ENCODE measurements around the gene SCG3. TPM values are rescaled to one million over a fixed set of nuclear protein-coding genes. Genes with fewer than 3 reads are reported as not detected.
A peak's percentile ranks its signal among the peaks of the same experiment; 100 is the strongest.

SCG3 gene
- polyA plus RNA-seq (2011; rRNA removed), result 0.03 TPM in 1 of 2 replicates, not detected in the other
- polyA plus RNA-seq (2012; cell fraction: cytosol; rRNA removed), result 0.01 TPM in 1 of 2 replicates, not detected in the other
- polyA plus RNA-seq (2012; cell fraction: nucleus; rRNA removed), result not detected in 2 replicates
- polyA plus RNA-seq (2017; fragmentation: RNase III; extraction: RNeasy Plus Mini Kit Qiagen cat#74134 plus additional on column Dnase treatment), result 0.03 TPM in 1 of 3 replicates, not detected in the others
- polyA minus RNA-seq (2011; rRNA and poly(A)+ RNA removed), result not detected in 2 replicates

GRCh38 chr15:51681303-51681963 lies at the start of gene SCG3:
Gene SCG3 (plus strand): TSS chr15:51681503. CDS start chr15:51681756, 253 bp downstream.
- Histone ChIP-seq H3K4me2 (peak within 1 kb of the TSS; percentile 57), H3K27ac (no peak within 1 kb of the TSS), H3K9me3 (no peaks in the 10 kb centered on the region), H3K4me1 (no peaks in the 10 kb centered on the region; the same call in 2 of the 3 replicates), H3K4me3 (peak within 1 kb of the TSS; percentile 23; the same call in 1 of the 3 replicates)
- ATAC-seq (peak; percentile 93 to 95), FAIRE-seq (no peak), DNase-seq (ENCODE audit: low read depth in 1 of 2, low spot score in 1 of 2) (peak; percentile 25 to 74)
- ChIA-PET CTCF (interaction anchor here (1.4 to 2.8 kb wide), 5 partner anchors 10 to 236 kb away, joined by 6 to 20 read pairs (median 8); no protein-coding TSS in a partner anchor), POLR2A (no interaction called here)
- TF ChIP-seq RCOR1 (IDR thresholded peaks at IDR 0.05; ENCODE audit: low read depth, low read length) (no peak), SMC3 (IDR thresholded peaks at IDR 0.05) (no peak), JUN (IDR thresholded peaks at IDR 0.05) (no peak), MAZ (IDR thresholded peaks at IDR 0.05; ENCODE audit: borderline replicate concordance, low read depth, low read length) (no peak), POLR2A (IDR thresholded peaks at IDR 0.05; ENCODE audit: low read length) (no peak), FOSB (CRISPR knock-in tag; IDR thresholded peaks at IDR 0.05) (no peak), HOXB5 (CRISPR knock-in tag; IDR thresholded peaks at IDR 0.05) (0 out of 2 replicates have a peak, but pooled peaks have one; percentile 53), HOXB13 (CRISPR knock-in tag; IDR thresholded peaks at IDR 0.05; ENCODE audit: low read depth) (no peak), NR3C1 (IDR thresholded peaks at IDR 0.05) (no peak), MAX (IDR thresholded peaks at IDR 0.05) (no peak), MYC (IDR thresholded peaks at IDR 0.05; ENCODE audit: borderline replicate concordance, low read length) (no peak), CEBPB (IDR thresholded peaks at IDR 0.05) (no peak), POLR2AphosphoS2 (conservative IDR thresholded peaks at IDR 0.05; ENCODE audit: low read length) (no peak), GATA3 (IDR thresholded peaks at IDR 0.05; ENCODE audit: borderline replicate concordance) (no peak), EHF (CRISPR knock-in tag; IDR thresholded peaks at IDR 0.05) (no peak), HES2 (IDR thresholded peaks at IDR 0.05) (no peak), PHF8 (IDR thresholded peaks at IDR 0.05; ENCODE audit: borderline replicate concordance, low read depth) (no peak), HDAC2 (IDR thresholded peaks at IDR 0.05) (no peak), EHMT2 (IDR thresholded peaks at IDR 0.05; ENCODE audit: low read depth) (peak; percentile 67; the same call in 1 of the 2 replicates), NPAS2 (CRISPR knock-in tag; IDR thresholded peaks at IDR 0.05; ENCODE audit: borderline replicate concordance) (no peak), REST (IDR thresholded peaks at IDR 0.05) (peak; percentile 96), ZFP36 (IDR thresholded peaks at IDR 0.05; ENCODE audit: borderline replicate concordance, partially characterized antibody) (no peak), SREBF2 (IDR thresholded peaks at IDR 0.05) (no peak), TFCP2L1 (CRISPR knock-in tag; IDR thresholded peaks at IDR 0.05) (no peak), PBX3 (IDR thresholded peaks at IDR 0.05) (no peak)
- WGBS (ENCODE audit: missing lambda C conversion rate), result 29% methylated on average over 38 of the region's 38 CpGs

Measured in A549 (cell line).